Loucy (cell line): Measurements from ENCODE around the gene OVCH1.

Experiments used
- H2AFZ ChIP-seq: fragments of 200-600 bp; sonication (generic); 2 replicates; pipeline ENCODE4 v1.6.0; 2016; ENCODE audit warnings: antibody characterized with exemption, mild to moderate bottlenecking, low read length, moderate library complexity
- H3F3A ChIP-seq: fragments of 200-600 bp; 2 replicates; pipeline ENCODE4 v1.6.0; 2016; ENCODE audit warnings: antibody characterized with exemption, low read depth, mild to moderate bottlenecking
- H3K27me3 ChIP-seq: fragments of 200-600 bp; sonication (generic); 2 replicates; pipeline ENCODE4 v1.6.1; 2014; ENCODE audit warnings: low read length, mild to moderate bottlenecking; ENCODE audit not compliant: insufficient read depth, poor library complexity, severe bottlenecking
- H3K36me3 ChIP-seq: fragments of 200-600 bp; sonication (generic); 2 replicates; pipeline ENCODE4 v1.6.1; 2016; ENCODE audit warnings: low read length; ENCODE audit not compliant: insufficient read depth
- H3K4me1 ChIP-seq: fragments of 200-600 bp; sonication (generic); 2 replicates; pipeline ENCODE4 v1.5.1; 2014; ENCODE audit warnings: low read length, mild to moderate bottlenecking; ENCODE audit not compliant: insufficient read depth, poor library complexity, severe bottlenecking
- H3K4me2 ChIP-seq: fragments of 200-600 bp; sonication (generic); 2 replicates; pipeline ENCODE4 v1.6.0; 2014; ENCODE audit warnings: antibody characterized with exemption, low read length, low read depth, mild to moderate bottlenecking; ENCODE audit not compliant: poor library complexity, severe bottlenecking
- H3K4me3 ChIP-seq: fragments of 200-600 bp; sonication (generic); 2 replicates; pipeline ENCODE4 v1.5.1; 2014; ENCODE audit warnings: low read length, mild to moderate bottlenecking, mixed read lengths; ENCODE audit not compliant: poor library complexity, severe bottlenecking
- H3K79me2 ChIP-seq: fragments of 200-600 bp; sonication (generic); 2 replicates; pipeline ENCODE4 v1.6.1; 2014; ENCODE audit warnings: low read length; ENCODE audit not compliant: insufficient read depth
- H3K9ac ChIP-seq: fragments of 200-600 bp; sonication (generic); 2 replicates; pipeline ENCODE4 v1.6.0; 2014; ENCODE audit warnings: mild to moderate bottlenecking, low read depth, low read length, moderate library complexity; ENCODE audit not compliant: poor library complexity, severe bottlenecking
- H3K9me2 ChIP-seq: fragments of 200-600 bp; sonication (generic); replicated peaks from 2 replicates; pipeline ENCODE4 v1.6.1; 2016; ENCODE audit warnings: low read depth, low read length, mixed read lengths
- H3K9me3 ChIP-seq: fragments of 200-600 bp; sonication (generic); 2 replicates; pipeline ENCODE4 v1.6.1; 2014; ENCODE audit warnings: mild to moderate bottlenecking, antibody characterized with exemption, low read length, low read depth; ENCODE audit not compliant: insufficient read depth
- H4K20me1 ChIP-seq: fragments of 200-600 bp; sonication (generic); 2 replicates; pipeline ENCODE4 v1.6.0; 2014; ENCODE audit warnings: antibody characterized with exemption, low read length, mild to moderate bottlenecking; ENCODE audit not compliant: insufficient read depth, poor library complexity, severe bottlenecking
- EZH2phosphoT487 ChIP-seq: fragments of 200-600 bp; IDR thresholded peaks from 2 replicates; pipeline ENCODE4 v1.6.1; 2018; ENCODE audit warnings: antibody characterized with exemption, mild to moderate bottlenecking, moderate library complexity, borderline replicate concordance
- TF ChIP-seq, protein P1 (sequence below): fragments of 200-600 bp; sonication (generic); conservative IDR thresholded peaks from 2 replicates; pipeline ENCODE4 v1.5.1; 2014; ENCODE audit warnings: mild to moderate bottlenecking, antibody characterized with exemption, low read length

The OVCH1 gene

DNA sequence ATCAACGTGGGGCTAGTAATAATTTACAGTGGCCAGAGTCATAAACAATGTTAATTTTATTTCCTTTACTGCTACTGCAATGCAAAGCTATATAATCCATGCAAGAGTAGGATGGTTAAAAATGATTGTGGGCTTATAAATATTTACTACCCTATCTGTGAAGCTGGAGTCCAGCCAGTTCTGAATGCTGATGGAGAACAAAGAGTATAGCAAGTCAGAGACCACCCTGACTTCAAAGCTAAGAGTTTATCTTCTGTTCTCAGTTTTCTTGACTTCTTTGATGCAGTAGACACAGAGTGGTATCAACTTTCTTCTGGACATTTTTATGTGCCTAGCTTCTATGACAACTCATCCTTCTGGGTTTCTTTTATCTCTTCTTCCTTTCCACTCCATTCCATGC, 34.0 kb upstream of the OVCH1 start:
- H3K4me3 ChIP-seq = no peak overlapping the region
- H3K9me3 ChIP-seq = no peaks in the 10 kb centered on the region
- H3K4me1 ChIP-seq = no peaks in the 10 kb centered on the region
- no peak overlapping the region for H2AFZ ChIP-seq
- no peak for TF ChIP-seq EZH2phosphoT487
- TF ChIP-seq, protein P1, sequence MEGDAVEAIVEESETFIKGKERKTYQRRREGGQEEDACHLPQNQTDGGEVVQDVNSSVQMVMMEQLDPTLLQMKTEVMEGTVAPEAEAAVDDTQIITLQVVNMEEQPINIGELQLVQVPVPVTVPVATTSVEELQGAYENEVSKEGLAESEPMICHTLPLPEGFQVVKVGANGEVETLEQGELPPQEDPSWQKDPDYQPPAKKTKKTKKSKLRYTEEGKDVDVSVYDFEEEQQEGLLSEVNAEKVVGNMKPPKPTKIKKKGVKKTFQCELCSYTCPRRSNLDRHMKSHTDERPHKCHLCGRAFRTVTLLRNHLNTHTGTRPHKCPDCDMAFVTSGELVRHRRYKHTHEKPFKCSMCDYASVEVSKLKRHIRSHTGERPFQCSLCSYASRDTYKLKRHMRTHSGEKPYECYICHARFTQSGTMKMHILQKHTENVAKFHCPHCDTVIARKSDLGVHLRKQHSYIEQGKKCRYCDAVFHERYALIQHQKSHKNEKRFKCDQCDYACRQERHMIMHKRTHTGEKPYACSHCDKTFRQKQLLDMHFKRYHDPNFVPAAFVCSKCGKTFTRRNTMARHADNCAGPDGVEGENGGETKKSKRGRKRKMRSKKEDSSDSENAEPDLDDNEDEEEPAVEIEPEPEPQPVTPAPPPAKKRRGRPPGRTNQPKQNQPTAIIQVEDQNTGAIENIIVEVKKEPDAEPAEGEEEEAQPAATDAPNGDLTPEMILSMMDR = no peak
- H3K9me2 ChIP-seq = no peaks in the 10 kb centered on the region
- H3K79me2 ChIP-seq = no peaks in the 10 kb centered on the region
- H3K4me2 ChIP-seq = no peak overlapping the region
- peaks cover 5% of the 10 kb centered on the region for H3K27me3 ChIP-seq
- H4K20me1 ChIP-seq = no peaks in the 10 kb centered on the region
- no peak overlapping the region for H3K9ac ChIP-seq
- no peaks in the 10 kb centered on the region for H3K36me3 ChIP-seq
- no peaks in the 10 kb centered on the region for H3F3A ChIP-seq

DNA sequence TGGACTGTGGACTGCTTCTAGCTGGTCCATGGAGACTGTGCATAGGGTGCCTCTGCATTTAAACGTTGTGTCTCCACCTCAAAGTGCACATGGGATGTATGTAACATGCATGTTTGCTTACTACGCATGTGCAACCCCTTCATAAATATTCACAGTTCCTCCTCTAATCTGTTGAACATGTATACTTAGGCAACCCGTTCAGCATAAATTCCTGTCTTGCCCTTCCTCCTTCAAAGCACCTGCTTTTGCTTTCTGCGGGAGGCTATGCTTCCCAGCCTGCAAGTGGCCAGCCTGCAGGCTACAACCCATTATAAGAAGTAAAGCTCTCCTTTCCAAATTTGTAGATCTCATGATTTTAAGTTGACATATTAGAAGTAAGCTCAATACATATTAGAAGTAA, 33.0 kb upstream of the OVCH1 start:
- no peak overlapping the region for H2AFZ ChIP-seq
- H3K27me3 ChIP-seq = peaks cover 5% of the 10 kb centered on the region
- H3K9me2 ChIP-seq = no peaks in the 10 kb centered on the region
- H4K20me1 ChIP-seq = no peaks in the 10 kb centered on the region
- no peaks in the 10 kb centered on the region for H3K79me2 ChIP-seq
- H3K4me3 ChIP-seq = no peak overlapping the region
- H3K4me1 ChIP-seq = no peaks in the 10 kb centered on the region
- H3K36me3 ChIP-seq = no peaks in the 10 kb centered on the region
- no peak for TF ChIP-seq EZH2phosphoT487
- TF ChIP-seq, protein P1 = no peak
- no peaks in the 10 kb centered on the region for H3K9me3 ChIP-seq
- H3F3A ChIP-seq = no peaks in the 10 kb centered on the region
- H3K4me2 ChIP-seq = no peak overlapping the region
- H3K9ac ChIP-seq = no peak overlapping the region

DNA sequence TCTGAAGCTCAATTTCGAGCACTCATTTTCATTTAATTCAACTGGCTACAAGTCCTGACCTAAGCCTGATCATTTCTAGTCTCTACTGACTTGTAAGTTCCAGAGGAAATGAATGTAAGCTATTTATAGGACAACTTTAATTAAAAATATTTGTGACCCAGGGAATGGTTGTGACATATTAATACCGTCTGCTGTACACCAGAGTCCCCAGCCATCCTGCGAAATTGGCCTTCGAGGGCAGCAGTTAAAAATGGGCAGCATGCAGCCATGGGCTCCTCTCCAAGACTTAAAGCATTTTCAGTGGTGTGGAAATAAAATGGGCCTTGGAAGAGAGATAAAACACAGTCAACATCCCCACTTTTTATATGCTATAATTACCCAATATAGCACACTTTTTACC, 30.7 kb upstream of the OVCH1 start:
- no peaks in the 10 kb centered on the region for H3K4me1 ChIP-seq
- H3K9me2 ChIP-seq = no peaks in the 10 kb centered on the region
- H3K27me3 ChIP-seq = no peaks in the 10 kb centered on the region
- H3K79me2 ChIP-seq = no peaks in the 10 kb centered on the region
- H2AFZ ChIP-seq = no peak overlapping the region
- H3K9me3 ChIP-seq = no peaks in the 10 kb centered on the region
- H3K9ac ChIP-seq = no peak overlapping the region
- H3F3A ChIP-seq = no peaks in the 10 kb centered on the region
- TF ChIP-seq EZH2phosphoT487 = no peak
- TF ChIP-seq, protein P1 = no peak
- H3K4me3 ChIP-seq = no peak overlapping the region
- no peaks in the 10 kb centered on the region for H3K36me3 ChIP-seq
- no peaks in the 10 kb centered on the region for H4K20me1 ChIP-seq
- H3K4me2 ChIP-seq = no peak overlapping the region
